HepG2 (cell line): Measurements from ENCODE around the gene MYCBPAP. TPM values are rescaled to one million over a fixed set of nuclear protein-coding genes. Genes with fewer than 3 reads are reported as not detected.
A peak's percentile ranks its signal among the peaks of the same experiment; 100 is the strongest.

Experiments used
- AKAP8 ChIP-seq: sonication (generic); formaldehyde crosslinking; IDR thresholded peaks from 2 replicates; pipeline ENCODE4 v1.5.1; 2020; ENCODE audit warnings: mild to moderate bottlenecking, missing genetic modification reagents
- BRF2 ChIP-seq: sonication (generic); formaldehyde crosslinking; IDR thresholded peaks from 2 replicates; pipeline ENCODE4 v1.8.1; 2022; ENCODE audit warnings: mild to moderate bottlenecking, missing genetic modification reagents
- CAMTA2 ChIP-seq: sonication (generic); formaldehyde crosslinking; IDR thresholded peaks from 2 replicates; pipeline ENCODE4 v1.4.0; 2020; ENCODE audit warnings: mild to moderate bottlenecking, missing genetic modification reagents, borderline replicate concordance
- IKZF5 ChIP-seq: IDR thresholded peaks from 2 replicates; pipeline ENCODE4 v1.6.1; 2018; ENCODE audit warnings: missing genetic modification reagents, mild to moderate bottlenecking, missing compliant biosample characterization
- MTA3 ChIP-seq: sonication (generic); formaldehyde crosslinking; IDR thresholded peaks from 2 replicates; pipeline ENCODE4 v1.4.0; 2020; ENCODE audit warnings: missing genetic modification reagents
- PAX8 ChIP-seq: sonication (generic); formaldehyde crosslinking; IDR thresholded peaks from 2 replicates; pipeline ENCODE4 v1.8.0; 2022; ENCODE audit warnings: mild to moderate bottlenecking, missing genetic modification reagents, borderline replicate concordance
- PCBP2 ChIP-seq: fragments of 200-400 bp; formaldehyde crosslinking; optimal IDR thresholded peaks from 2 replicates; pipeline ENCODE3; 2018; ENCODE audit warnings: low read length, low read depth; ENCODE audit not compliant: poor library complexity, severe bottlenecking
- PRPF4 ChIP-seq: fragments of 200-400 bp; formaldehyde crosslinking; IDR thresholded peaks from 2 replicates; pipeline ENCODE4 v1.6.1; 2016; ENCODE audit warnings: low read length, low read depth; ENCODE audit not compliant: poor library complexity, severe bottlenecking
- RBM22 ChIP-seq: fragments of 200-400 bp; formaldehyde crosslinking; optimal IDR thresholded peaks from 2 replicates; pipeline ENCODE3; 2017; ENCODE audit warnings: mild to moderate bottlenecking, low read length, moderate library complexity
- SALL2 ChIP-seq: sonication (generic); formaldehyde crosslinking; IDR thresholded peaks from 2 replicates; pipeline ENCODE4 v1.8.1; 2023; ENCODE audit warnings: mild to moderate bottlenecking, missing genetic modification reagents, inconsistent platforms
- SYNCRIP ChIP-seq: fragments of 200-400 bp; formaldehyde crosslinking; IDR thresholded peaks from 2 replicates; pipeline ENCODE4 v1.6.1; 2018; ENCODE audit warnings: mild to moderate bottlenecking, low read depth, low read length; ENCODE audit not compliant: insufficient read depth
- YEATS2 ChIP-seq: sonication (generic); formaldehyde crosslinking; IDR thresholded peaks from 2 replicates; pipeline ENCODE4 v1.4.0; 2020; ENCODE audit warnings: missing genetic modification reagents, borderline replicate concordance
- ZFP82 ChIP-seq: sonication (generic); formaldehyde crosslinking; IDR thresholded peaks from 2 replicates; pipeline ENCODE4 v1.5.1; 2020; ENCODE audit warnings: mild to moderate bottlenecking, missing genetic modification reagents, borderline replicate concordance
- ZNF33B ChIP-seq: sonication (generic); formaldehyde crosslinking; IDR thresholded peaks from 2 replicates; pipeline ENCODE4 v1.5.1; 2020; ENCODE audit warnings: mild to moderate bottlenecking, missing genetic modification reagents
- ZNF570 ChIP-seq: sonication (generic); formaldehyde crosslinking; IDR thresholded peaks from 2 replicates; pipeline ENCODE4 v1.4.0; 2020; ENCODE audit warnings: mild to moderate bottlenecking, missing genetic modification reagents, borderline replicate concordance
- ZNF607 ChIP-seq: sonication (generic); formaldehyde crosslinking; IDR thresholded peaks from 2 replicates; pipeline ENCODE4 v1.5.1; 2020; ENCODE audit warnings: missing genetic modification reagents, mild to moderate bottlenecking, borderline replicate concordance
- ZNF773 ChIP-seq: sonication (generic); formaldehyde crosslinking; IDR thresholded peaks from 2 replicates; pipeline ENCODE4 v1.4.0; 2020; ENCODE audit warnings: missing genetic modification reagents, borderline replicate concordance
- polyA plus RNA-seq, 8 experiments: library from polyadenylated mRNA; depleted of rRNA in 3 of 8; stranded (reverse) in 7 of 8; unstranded in 1 of 8; fragments of >200 nt; fragmentation: Illumina TruSeq in 4 of 8; extraction: Trizol in 4 of 8; gene quantifications; 2 replicates each; pipeline versions ENCODE4 v1.2.1 to v1.2.3, GENCODE V29; 2011 to 2016; ENCODE audit warnings: low read depth in 4 of 8, missing spikeins in 1 of 8, mixed read lengths in 1 of 8; ENCODE audit not compliant: insufficient read depth in 1 of 8
- total RNA-seq, 5 experiments: library from RNA; depleted of rRNA; stranded (reverse); fragments of >200 nt; fragmentation: Illumina TruSeq; extraction: Trizol; gene quantifications; 2 replicates each; pipeline ENCODE4 v1.2.3, GENCODE V29; 2016; ENCODE audit warnings: low read depth in 1 of 5
- TF ChIP-seq, protein P1 (sequence below): sonication (generic); formaldehyde crosslinking; IDR thresholded peaks from 2 replicates; pipeline ENCODE4 v1.4.0; 2020; ENCODE audit warnings: missing genetic modification reagents

The MYCBPAP gene
- total and polyA plus RNA-seq, 2 of the 13 experiments (the other 11 are each of a cell fraction or from before 2014, with no cell fraction given) = 0.22 to 0.24 TPM

- TF ChIP-seq RBM22 (no peak), BRF2 (CRISPR knock-in tag) (no peak), ZNF570 (no peak), SYNCRIP (no peak), MTA3 (CRISPR knock-in tag) (no peak), ZFP82 (no peak), ZNF607 (CRISPR knock-in tag) (no peak), ZNF773 (no peak), CAMTA2 (CRISPR knock-in tag) (no peak), SALL2 (CRISPR knock-in tag) (0 out of 2 replicates have a peak, but pooled peaks have one; percentile 46), PCBP2 (no peak), PRPF4 (no peak), PAX8 (no peak), ZNF33B (0 out of 2 replicates have a peak, but pooled peaks have one; percentile 19), AKAP8 (CRISPR knock-in tag) (no peak), YEATS2 (peak; percentile 61; the same call in 1 of the 2 replicates), IKZF5 (CRISPR knock-in tag) (peak; percentile 33; the same call in 1 of the 2 replicates)
- TF ChIP-seq, protein P1, sequence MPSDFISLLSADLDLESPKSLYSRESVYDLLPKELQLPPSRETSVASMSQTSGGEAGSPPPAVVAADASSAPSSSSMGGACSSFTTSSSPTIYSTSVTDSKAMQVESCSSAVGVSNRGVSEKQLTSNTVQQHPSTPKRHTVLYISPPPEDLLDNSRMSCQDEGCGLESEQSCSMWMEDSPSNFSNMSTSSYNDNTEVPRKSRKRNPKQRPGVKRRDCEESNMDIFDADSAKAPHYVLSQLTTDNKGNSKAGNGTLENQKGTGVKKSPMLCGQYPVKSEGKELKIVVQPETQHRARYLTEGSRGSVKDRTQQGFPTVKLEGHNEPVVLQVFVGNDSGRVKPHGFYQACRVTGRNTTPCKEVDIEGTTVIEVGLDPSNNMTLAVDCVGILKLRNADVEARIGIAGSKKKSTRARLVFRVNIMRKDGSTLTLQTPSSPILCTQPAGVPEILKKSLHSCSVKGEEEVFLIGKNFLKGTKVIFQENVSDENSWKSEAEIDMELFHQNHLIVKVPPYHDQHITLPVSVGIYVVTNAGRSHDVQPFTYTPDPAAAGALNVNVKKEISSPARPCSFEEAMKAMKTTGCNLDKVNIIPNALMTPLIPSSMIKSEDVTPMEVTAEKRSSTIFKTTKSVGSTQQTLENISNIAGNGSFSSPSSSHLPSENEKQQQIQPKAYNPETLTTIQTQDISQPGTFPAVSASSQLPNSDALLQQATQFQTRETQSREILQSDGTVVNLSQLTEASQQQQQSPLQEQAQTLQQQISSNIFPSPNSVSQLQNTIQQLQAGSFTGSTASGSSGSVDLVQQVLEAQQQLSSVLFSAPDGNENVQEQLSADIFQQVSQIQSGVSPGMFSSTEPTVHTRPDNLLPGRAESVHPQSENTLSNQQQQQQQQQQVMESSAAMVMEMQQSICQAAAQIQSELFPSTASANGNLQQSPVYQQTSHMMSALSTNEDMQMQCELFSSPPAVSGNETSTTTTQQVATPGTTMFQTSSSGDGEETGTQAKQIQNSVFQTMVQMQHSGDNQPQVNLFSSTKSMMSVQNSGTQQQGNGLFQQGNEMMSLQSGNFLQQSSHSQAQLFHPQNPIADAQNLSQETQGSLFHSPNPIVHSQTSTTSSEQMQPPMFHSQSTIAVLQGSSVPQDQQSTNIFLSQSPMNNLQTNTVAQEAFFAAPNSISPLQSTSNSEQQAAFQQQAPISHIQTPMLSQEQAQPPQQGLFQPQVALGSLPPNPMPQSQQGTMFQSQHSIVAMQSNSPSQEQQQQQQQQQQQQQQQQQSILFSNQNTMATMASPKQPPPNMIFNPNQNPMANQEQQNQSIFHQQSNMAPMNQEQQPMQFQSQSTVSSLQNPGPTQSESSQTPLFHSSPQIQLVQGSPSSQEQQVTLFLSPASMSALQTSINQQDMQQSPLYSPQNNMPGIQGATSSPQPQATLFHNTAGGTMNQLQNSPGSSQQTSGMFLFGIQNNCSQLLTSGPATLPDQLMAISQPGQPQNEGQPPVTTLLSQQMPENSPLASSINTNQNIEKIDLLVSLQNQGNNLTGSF (CRISPR knock-in tag) = no peak
Observed at GRCh38 chr17:50550661-50551432, 42.6 kb downstream of the MYCBPAP start (continued).
